GM21367 (cell line): Measurements from ENCODE around the gene RAB40C.

Experiments
- ATAC-seq: cut with Tn5 transposase; IDR thresholded peaks from one replicate; pipeline ENCODE4 v1.9.1; 2021; ENCODE audit not compliant: unreplicated experiment

The RAB40C gene

DNA sequence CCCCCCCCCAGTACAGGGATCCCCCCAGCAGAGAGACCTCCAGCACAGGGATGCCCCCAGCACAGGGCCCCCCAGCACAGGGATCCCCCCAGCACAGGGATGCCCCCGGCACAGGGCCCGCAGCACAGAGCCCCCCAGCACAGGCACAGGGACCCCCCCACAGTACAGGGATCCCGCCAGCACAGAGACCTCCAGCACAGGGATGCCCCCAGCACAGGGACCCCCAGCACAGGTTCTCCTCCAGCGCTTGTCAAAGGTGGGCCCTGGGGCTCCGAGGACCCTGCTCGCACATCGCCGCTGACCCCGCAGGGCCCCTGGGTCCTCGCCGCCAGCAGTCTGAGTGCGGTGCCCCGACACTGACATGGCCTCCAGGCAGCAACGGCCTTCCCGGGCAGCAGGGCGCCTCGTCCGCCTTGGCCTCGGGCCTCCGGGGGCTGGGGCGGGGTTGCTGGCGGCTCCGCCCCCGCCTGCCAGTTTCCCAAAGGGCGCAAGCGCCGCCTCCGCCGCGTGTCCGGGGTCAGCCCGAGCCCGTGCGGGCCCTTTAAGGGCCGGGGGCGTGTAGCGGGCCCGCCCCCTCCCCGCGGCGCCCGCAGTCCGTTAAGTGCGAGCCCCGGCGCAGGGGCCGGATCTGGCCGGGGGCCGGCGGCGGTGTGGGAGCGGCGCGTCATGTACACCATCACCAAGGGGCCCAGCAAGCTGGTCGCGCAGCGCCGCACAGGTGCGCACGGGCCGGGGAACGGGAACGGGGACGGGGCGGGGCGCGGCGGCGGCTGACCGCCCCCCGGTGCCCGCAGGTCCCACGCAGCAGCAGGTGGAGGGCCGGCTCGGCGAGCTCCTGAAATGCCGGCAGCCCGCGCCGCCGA is 51.7 kb downstream of the RAB40C start, which contains the start of gene MCRIP2:
TSS of gene MCRIP2 (plus strand) at position 503 of the 863 bp plus-strand sequence. CDS start at position 667, 164 bp downstream.
- ATAC-seq: peak; percentile 32

DNA sequence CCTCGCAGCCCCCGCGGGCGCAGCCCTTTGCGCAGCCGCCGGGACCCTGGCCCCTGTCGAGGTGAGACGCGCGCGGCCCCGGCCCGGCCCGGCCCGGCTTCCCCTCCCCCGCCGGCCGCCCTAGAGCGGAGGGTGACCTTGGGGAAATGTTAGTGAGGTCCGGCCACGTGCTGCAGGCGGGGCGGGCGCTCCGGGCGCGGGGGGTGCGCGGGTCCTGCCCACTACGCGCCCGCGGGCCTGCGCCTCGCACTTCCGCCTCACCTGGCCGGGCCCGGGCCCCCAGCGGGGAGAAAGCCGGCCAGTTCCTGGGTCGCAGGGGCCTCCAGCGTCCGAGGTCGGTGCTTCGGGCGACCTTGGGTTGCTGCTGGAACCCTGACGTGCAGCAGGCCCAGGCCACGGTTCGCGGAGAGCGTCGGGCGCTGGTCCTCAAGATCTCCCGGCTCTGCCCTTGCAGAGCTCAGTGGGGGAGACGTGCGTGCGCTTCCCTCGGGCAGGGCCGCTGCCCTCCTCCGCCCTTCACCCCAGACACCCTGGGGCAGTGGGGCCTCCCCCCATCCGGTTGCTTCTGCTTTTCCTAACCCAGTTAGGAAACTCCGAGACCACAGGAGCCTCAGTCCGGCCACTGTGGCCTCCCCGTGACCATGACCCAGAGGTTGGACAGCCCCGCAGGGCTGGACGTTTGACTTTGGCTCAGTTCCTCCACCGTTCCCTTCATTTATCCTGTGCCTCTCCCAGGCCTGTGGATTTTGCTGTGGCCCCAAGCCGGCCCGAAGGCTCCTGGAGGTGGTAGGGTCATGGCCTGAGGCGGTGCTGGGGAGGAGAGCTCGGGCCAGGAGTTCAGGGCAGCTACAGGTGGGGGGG is 52.6 kb downstream of the RAB40C start:
- peak; percentile 26 for ATAC-seq

DNA sequence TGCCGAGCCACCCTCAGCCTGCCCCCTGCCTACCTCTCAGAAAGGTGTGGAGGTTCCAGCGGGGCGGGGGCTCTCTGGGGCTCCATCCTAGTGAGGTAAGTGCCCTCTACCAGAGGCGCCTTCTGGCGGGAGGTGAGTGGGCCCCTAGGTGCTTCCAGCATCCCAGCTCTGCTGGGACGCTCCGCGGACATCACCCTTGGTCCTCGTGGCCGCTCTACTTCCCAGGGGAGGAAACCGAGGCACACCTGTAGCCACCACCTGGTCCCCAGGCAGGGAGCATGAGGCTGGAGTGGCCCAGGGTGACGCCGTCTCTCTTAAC is 53.1 kb downstream of the RAB40C start:
- ATAC-seq: no peak

DNA sequence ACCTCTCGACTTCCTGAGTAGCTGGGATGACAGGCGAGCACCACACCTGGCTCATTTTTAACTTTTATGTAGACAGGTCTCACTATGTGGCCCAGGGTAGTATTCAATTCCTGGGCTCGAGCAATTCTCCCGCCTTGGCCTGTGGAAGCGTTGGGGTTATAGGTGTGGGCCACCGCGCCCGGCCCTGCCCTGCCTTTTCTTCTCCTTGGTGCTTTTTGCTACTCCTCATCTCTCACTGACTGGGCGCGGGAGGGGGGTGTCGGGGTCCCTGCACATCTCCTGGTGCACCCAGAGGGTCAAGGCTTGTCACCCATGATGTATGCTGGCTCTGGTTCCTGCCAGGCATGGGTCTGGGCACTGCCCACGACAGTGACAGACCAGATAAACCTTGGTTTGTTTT is 54.7 kb downstream of the RAB40C start:
- ATAC-seq: no peak

DNA sequence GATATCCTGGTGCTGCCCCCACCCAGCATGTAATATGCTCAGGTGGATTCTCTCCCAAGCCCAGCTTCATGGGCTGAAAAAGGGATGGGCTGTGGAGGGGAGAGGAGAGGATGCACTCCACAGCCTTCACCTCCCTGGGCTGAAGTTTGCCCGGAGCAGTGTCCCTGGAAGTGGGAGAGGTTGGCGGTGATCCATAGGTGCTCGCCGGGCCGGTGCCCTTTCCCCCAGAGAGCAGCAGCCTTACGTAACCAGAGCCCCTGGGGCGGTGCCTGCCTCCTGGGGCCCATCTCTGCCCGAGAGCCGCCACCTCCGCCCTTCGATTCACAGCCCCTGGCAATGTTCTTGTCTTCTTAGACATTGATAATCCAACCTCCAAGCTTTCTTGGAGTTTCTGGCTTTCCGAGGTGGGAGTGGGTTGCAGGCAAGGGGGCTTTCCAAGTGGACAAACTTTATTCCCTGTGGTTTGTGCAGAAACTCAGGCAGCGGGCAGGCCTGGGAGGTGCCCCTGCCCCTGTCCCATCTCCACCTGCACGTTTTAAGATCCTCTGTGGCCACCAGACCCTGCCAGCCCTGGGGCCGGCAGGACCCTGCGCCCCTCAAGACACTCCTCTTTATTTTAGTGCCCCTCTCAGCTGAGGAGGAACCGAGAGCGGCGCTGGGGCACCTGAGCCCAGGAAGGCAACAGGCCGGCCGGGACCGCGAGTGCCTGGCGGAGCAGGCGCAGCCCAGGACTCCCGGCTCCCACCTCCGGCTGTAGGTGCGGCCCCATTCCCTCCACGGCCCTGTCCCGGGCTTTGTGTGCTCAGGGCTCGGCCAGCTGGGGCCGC is 56.2 kb downstream of the RAB40C start:
- ATAC-seq: no peak

DNA sequence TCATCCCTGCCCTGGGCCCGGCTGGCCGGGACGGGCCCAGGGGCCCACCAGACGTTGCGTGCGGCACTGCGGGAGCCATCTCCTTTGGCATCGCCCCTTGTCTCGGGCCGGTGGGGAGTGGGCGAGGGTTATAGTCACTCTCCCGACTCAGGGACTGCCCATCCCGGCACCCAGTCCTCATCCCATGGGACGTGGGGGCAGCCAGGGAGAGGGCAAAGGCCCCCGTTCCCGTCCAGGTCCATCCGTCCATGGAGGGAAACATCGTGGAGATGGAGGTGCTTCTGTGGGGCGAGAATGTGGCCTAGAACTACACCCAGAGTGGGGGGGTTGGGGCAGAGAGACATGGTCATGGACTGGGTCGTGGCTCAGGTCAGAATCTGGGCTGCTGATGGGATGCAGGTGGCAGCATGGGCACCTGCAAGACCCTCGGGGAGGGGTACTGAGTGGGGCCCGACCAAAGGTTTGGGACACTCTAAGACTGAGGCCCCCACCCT is 56.9 kb downstream of the RAB40C start:
- no peak for ATAC-seq

DNA sequence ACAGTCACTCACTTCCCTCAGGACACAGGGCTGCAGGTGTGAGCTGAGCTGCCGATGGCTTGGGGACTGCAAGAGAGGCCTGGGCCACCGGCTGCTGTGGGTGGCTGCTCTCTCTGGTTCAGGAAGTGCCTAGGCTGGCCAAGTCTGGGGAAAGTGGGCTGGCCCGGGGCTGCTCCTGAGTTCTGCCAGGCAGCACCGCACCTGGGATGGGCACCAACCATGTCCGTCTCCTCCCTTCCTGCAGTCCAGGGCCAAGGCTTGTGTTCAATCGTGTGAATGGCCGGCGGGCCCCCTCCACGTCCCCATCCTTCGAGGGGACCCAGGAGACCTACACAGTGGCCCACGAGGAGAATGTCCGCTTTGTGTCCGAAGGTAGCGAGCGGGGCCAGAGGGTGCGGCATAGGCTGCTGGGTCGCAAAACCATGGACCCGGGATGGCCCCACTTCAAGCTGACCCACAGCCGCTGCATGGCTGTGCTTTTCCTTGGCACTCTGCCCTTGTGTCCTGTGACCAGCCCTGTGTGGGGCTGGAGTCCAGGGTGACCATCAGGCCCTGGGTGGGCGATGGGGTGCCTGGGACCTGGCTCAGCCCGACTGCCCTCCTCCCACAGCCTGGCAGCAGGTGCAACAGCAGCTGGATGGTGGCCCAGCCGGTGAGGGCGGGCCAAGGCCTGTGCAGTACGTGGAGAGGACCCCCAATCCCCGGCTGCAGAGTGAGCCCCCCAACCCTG is 57.5 kb downstream of the RAB40C start:
- no peak for ATAC-seq

DNA sequence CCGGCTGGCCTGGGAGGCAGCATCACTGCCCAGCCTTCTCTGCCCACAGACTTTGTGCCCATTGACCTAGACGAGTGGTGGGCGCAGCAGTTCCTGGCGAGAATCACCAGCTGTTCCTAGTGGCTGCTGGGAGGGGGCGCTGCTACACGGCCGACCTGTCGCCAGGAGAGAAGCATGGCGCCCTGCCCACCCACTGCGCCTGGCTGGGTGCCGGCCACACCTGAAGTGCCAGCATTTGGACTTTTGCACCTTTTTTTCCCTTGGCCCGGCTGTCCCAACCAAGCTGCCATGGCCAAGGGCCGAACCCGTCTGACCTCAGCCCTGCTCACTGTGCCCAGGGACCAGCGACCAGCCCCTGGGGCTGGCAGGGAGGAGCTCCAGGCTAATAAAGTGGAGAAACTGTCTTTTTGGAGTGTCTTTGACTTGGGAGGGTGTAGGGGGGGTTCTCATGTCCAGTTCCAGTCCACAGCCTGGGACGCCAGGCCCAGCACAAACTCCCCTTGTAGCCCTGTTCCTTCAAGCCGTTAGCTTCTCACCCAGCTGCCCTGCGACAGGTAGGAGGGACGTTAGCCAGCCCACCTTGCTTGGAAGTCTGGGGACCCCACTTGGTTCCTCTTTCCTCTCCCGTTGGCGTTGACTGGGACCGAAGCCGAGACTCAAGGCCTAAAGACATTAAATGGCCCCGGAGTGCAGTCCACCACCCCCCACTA is 58.4 kb downstream of the RAB40C start:
- no peak for ATAC-seq

DNA sequence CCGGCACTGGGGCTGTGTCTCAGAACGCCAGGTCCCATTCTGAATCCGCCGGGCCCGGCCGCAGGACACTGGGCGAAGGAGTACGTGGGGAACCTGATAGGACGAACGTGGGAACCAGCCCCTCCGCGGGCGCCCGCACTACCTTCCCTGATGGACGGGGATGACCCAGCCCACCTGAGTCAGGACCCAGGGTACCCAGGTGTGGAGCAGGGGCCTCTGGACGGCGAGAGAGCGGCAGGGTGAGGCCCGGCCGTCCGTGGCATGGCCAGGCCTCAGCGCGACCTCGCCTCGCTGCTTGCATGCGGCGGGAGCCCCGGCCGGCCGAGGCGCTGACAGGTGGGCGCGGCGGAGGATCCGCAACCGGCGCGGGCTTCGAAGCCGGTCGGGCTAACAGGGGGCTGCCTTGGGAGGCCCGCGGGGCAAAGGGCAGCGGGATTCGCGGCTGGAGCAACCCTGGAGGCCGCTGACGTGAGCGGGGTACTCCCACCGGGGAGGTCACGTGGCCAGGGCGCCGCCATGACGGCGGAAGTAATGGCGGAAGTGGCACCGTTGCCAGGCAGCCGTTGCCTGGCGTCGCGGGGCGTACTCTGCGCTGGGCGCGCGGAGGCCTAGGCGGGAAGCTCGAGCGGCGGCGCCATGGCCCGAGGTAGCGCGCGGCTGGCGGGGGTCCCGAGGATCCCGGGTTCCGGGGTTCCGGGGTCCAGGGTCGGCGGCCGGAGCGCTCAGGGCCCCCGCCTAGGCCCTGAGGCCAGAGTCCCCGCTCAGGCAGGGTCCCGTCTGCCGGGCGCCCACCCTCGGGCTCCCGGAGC is 59.1 kb downstream of the RAB40C start, which contains the start of gene WDR90:
TSS of gene WDR90 (plus strand) at position 585 of the 809 bp plus-strand sequence. CDS start at position 637, 52 bp downstream.
- peak; percentile 63 for ATAC-seq

DNA sequence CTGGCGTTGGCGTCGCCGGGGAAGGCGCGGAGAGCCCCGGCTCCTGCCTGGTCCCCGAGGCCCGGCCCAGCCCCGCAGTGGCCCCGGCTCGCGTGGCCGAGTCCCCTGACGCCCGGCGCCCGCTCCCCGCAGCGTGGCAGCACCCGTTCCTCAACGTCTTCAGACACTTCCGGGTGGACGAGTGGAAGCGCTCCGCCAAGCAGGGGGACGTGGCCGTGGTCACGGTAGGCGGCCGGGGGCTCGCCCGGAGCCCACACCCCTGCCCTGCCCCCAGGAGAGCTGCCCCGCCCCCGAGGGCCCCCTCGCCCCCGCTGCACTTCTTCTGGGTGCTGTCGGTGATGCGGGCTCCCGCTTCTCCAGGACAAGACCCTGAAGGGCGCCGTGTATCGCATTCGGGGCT is 59.8 kb downstream of the RAB40C start:
- no peak for ATAC-seq

DNA sequence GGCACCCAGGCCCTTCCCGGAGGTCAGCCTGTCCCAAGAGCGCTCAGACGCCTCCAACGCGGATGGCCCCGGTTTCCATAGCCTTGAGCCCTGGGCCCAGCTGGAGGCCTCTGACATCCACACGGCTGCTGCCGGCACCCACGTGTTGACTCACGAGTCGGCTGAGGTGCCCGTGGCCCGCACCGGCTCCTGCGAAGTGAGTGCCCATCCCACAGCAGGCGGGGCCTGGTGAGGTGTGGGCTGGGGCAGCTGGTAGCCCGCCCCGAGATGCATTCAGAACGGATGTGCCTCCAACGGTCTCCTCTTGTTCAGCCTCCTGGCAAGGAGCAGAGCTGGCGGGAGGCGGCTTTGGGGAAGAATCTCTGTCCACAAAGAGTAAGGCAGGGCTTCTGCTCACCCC is 62.0 kb downstream of the RAB40C start:
- no peak for ATAC-seq

DNA sequence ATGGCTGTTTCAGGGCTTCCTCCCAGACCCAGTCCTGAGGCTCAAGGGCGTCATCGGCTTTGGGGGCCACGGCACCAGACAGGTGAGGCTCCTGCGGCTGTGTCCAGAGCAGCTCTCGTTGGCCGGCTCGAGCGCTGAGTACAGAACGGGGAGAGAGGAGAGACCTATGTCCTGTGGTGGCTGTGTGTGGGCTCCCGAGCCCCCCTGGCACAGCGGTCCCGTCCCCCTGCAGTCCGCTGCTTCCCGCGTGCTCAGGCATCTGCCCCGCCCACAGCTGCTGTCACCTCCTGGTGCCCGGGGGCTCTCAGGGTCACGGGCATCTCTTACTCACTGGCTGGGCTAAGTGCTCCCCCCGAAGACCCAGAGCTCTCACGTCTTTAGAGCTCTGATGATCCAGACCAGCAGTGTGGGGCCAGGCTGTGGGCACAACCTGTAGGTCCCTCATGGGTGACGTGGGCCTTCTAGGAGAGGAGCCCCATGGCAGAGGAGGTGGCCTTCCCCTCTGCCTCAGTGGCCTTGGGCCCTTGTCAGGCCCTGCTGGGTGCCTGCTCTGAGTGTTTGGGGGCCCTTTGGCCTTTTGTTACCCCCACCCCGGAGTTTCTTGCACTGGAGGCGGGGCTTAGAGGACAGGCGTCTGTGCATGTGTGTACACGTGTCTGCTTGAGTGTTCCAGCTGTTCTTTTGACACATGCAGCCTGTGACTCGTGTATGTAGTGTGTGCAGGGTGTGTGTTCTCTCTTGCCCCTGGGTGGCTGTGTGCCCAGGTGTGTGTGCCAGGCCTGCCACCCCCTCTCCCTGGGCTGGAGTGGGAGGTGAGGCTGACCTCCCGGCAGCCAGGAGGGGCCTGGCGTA is 62.8 kb downstream of the RAB40C start:
- ATAC-seq: no peak

DNA sequence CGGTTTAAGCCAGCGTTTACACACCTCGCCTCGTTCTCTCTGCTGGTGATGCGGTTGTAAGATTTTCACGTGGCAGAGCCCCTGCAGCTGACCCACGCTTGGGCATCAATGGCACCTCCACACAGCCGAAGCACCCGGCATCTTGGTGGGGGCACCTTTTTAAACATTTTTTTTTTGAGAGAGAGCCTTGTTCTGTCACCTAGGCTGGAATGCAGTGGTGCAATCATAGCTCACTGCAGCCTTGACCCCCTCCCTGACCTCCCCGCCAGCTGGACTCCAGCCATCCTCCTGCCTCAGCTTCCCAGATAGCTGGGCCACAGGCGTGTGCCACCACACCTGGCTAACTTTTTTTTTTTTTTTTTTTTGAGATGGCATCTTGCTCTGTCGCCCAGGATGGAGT is 64.2 kb downstream of the RAB40C start:
- no peak for ATAC-seq

DNA sequence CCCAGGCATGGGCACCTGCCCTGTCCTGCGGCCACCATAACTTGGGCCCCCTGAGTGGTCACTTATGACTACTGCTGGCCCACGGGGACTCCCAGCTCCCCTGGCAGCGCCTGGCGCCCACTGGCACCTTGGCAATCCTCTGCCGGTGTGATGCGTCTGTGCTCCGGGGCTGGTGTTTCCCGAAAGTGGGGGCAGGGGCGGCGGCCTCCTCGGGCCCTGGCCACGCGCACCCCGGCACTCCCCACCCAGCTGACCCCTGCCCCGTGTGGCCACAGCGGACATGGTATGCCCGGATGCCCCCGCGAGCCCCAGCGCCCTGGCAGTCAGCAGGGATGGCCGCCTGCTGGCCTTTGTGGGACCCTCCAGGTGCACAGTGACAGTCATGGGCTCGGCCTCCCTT is 67.6 kb downstream of the RAB40C start:
- ATAC-seq: no peak

DNA sequence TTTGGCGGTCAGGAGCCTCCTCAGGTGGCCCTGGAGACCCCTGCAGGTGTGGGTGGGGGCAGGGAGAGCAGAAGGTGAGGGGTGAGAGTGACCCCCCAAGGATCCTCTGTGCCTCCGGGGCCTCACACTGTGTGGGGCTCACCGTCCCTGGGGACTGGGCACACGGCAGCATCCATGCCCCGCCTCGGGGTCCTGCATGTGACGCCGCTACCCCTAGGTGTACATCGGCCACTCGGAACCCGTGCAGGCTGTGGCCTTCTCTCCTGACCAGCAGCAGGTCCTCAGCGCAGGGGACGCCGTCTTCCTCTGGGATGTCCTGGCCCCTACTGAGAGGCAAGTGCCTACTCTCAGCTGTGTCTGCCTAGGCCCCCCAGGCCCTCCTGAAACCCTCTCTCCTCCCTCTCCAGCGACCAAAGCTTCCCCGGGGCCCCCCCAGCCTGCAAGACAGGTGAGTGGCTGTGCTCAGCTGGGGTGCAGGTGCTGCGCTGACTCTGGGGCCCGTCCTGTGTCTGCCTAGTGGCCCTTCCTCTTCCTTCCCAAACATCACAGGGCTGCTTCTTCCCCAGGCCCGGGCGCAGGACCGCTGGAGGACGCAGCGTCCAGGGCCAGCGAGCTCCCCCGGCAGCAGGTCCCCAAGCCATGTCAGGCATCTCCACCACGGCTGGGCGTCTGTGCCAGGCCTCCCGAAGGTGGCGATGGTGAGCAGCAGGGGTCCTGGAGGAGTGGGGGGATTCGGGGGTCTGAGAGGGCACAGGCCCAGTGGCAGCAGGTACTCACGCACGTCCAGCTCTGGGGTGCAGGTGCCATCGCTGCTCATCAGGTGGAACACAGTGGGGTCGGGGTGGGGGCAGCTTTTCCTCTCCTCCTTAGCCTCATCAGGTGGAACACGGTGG is 69.1 kb downstream of the RAB40C start:
- ATAC-seq: no peak

DNA sequence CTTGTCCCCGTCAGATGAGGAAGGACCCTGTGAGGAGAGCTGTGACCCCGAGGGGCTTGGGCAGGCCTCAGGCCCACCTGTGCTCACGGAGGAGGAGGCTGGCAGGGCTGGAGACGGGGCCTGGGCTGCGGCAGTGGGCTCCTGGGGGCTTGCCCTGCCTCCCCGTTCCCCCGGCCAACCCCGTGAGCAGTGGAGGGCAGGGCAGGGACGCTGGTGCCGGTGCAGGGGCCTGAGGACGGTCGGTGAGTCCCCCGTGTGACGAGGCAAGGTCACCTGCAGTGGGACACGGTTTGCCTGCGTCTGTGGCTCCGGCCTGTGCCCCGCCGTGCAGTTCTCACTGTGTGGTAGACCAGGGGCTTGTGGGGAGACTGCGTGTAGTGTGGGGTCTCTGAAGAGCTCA is 69.8 kb downstream of the RAB40C start:
- no peak for ATAC-seq

DNA sequence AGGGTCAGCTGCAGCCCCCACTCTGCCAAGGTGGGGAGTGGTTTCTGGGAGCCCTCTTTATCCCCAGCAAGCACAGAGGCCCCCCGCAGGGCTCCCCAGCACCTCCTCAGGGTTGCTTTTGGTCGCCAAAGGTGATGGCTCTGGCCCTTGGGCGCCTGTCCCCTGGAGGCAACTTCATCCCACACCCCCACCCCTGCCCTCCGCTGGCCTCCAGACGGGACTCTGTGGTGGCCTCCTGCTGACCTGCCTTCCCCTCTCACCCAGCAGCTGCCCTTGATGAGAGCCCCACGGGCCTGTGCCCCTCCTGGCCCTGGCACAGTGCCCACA is 70.2 kb downstream of the RAB40C start:
- ATAC-seq: no peak
